NCI-H1436 treated with DMSO at 0.1 percent for 48 hours (cell line): ENCODE results near the gene CKMT2.

Experiments
- DNase-seq: peaks from one replicate; lab custom pipeline; 2025; lab: John Stamatoyannopoulos, UW

The CKMT2 gene

GRCh38 chr5:81233080-81233634 lies at the start of gene CKMT2:
CKMT2 (plus strand) TSS chr5:81233322; CDS start chr5:81251133, 17,811 bp downstream.
- DNase-seq = no peak

- no peak for DNase-seq
Measured at GRCh38 chr5:81183811-81184748, 49.0 kb upstream of the CKMT2 start.

DNA sequence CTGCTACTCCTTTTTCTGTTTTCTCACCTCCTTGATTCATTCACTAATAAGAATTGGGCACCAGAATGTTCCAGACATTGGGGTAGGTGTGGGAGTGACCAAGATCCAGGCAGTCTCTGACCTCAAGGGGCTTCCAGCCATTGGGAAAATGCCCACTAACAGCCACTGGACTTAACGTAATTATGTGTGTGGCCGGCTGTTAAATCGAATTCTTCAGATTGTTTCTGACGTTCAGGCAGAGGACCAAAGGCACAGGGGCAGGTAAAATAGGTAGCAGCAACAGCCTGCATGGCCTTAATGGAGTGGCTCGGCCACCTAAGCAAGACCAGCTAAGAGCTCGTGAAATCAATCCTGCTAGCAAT lies 48.4 kb upstream of the CKMT2 start:
- DNase-seq = no peak

DNA sequence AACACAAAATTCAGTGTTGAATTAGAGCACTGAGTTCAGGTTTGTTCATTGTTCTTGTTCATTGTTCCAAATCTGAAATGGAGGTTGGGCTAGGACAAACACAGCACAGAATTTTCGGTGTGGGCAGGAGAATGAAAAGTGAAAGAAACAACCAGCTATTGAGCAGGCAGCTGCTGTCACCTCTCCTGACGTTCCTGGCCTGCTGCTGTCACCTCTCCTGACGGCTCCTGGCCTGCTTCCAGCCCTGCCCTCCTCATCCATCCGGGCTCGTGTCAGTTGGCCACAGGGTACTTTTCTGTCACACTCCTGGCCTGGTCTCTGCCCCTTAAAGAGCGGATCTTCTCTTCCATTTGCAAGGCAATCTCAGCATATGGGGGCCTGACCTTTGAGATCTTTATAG lies 45.2 kb upstream of the CKMT2 start:
- DNase-seq = no peak

- no peak for DNase-seq
Measured at GRCh38 chr5:81188962-81189361, 44.2 kb upstream of the CKMT2 start.

GRCh38 chr5:81189875-81190498 lies 43.1 kb upstream of the CKMT2 start:
- no peak for DNase-seq

- no peak for DNase-seq
Measured at GRCh38 chr5:81191726-81192372, 41.3 kb upstream of the CKMT2 start.

- no peak for DNase-seq
Measured at GRCh38 chr5:81192373-81192750, 40.8 kb upstream of the CKMT2 start.

- peak; percentile 11 for DNase-seq
Measured at GRCh38 chr5:81194633-81195334, 38.3 kb upstream of the CKMT2 start.

- no peak for DNase-seq
Measured at GRCh38 chr5:81195335-81195929, 37.7 kb upstream of the CKMT2 start.

DNA sequence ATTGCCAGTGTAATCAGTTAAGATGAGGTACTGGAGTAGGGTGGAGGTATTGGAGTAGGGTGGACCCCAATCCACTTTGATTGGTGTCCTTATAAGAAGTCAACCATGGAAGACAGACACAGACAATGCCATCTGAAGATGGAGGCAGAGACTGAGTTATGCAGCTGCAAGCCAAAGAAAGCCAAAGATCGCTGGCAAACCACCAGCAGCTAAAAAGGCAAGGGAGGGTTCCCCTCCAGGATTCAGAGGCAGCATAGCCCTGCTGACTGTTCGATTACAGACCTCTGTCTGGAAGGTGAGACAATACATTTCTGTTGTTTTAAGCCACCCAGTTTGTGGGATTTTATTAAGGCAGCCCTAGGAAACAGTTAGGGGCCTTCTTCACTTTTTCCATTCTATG lies 30.5 kb upstream of the CKMT2 start:
- no peak for DNase-seq

- DNase-seq = no peak
Measured at GRCh38 chr5:81203729-81204128, 29.4 kb upstream of the CKMT2 start.

- no peak for DNase-seq
Measured at GRCh38 chr5:81204205-81204604, 28.9 kb upstream of the CKMT2 start.

DNA sequence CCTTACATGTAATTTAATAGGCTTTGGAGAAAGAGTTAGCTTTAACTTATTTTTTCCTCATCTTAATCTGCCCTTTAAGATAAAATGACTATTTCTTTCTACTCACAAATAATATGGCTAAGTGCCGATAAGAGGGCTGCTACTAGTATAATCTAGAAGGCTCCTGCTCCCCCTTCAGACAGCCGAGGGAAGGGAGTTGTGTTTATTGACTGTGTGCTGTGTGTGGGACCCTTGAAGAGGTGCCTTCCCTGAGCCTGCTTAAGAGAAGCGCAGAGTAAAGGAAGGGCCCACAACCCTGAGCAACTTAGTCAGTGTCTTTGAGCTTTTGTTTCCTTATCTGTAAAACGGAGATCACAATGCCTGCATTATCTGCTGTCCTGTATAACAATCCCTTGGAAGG lies 28.1 kb upstream of the CKMT2 start:
- no peak for DNase-seq

DNA sequence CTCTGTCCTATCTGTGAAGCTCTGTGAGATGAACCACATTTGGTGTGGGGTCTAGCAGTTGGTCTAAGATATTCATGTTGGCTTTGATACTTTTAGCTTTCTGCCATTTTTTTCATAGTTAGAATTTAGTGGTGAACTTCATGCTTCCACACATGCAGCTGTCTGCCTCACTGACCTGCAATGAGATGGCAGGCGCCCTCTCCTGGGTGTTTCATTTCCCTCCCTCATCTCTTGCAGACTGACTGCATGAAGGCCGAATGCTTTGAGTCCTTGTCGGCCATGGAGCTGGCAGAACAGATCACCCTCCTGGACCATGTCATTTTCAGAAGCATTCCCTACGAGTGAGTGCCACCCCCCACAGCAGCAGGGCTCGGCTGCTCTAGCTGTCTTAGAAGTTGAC lies 26.1 kb upstream of the CKMT2 start:
- DNase-seq = no peak

GRCh38 chr5:81208904-81209303 lies 24.2 kb upstream of the CKMT2 start:
- no peak for DNase-seq

GRCh38 chr5:81209386-81209785 lies 23.7 kb upstream of the CKMT2 start:
- no peak for DNase-seq

- no peak for DNase-seq
Measured at GRCh38 chr5:81209869-81210493, 23.1 kb upstream of the CKMT2 start.

DNA sequence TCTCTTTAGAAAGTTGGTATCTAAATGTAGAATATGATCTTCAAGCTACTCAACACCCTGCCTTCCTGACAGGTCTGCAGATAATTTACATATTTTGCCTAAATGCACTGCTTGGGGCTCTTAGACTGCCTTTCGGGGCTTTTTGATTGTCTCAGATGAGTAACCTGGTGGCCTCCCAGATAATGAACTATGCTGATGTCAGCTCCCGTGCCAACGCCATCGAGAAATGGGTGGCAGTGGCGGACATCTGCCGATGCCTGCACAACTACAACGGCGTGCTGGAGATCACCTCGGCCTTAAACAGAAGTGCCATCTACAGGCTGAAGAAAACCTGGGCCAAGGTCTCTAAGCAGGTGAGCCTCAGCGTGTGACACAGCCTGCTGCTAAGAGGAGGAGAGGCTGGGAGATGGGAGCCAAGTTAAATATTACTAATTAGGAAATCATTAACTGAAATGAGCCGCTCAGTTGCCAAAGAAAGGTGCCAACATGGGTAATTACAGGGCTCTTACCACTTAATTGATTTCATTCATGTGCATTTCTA lies 20.8 kb upstream of the CKMT2 start:
- DNase-seq = peak; percentile 19

- DNase-seq = no peak
Measured at GRCh38 chr5:81213070-81213469, 20.1 kb upstream of the CKMT2 start.

- no peak for DNase-seq
Measured at GRCh38 chr5:81214848-81215247, 18.3 kb upstream of the CKMT2 start.
